Brain microvascular endothelial cell (primary cell): ENCODE measurements around the gene GARIN5B.

Experiments
- DNase-seq: peaks from one replicate; pipeline ENCODE4 v3.0.0-alpha.2; 2020
- H3K27ac ChIP-seq: fragments of 250-450 bp; sonication (Bioruptor Pico); 2 replicates; pipeline ENCODE4 v1.5.1; 2020; ENCODE audit warnings: mild to moderate bottlenecking, moderate library complexity
- H3K27me3 ChIP-seq: fragments of 250-450 bp; sonication (Bioruptor Pico); replicated peaks from 2 replicates; pipeline ENCODE4 v1.5.1; 2020; ENCODE audit warnings: mild to moderate bottlenecking
- H3K36me3 ChIP-seq: fragments of 250-450 bp; sonication (Bioruptor Pico); replicated peaks from 2 replicates; pipeline ENCODE4 v1.5.1; 2020; ENCODE audit warnings: mild to moderate bottlenecking
- H3K4me3 ChIP-seq: 2 replicates; pipeline ENCODE4 v1.5.1; 2011; ENCODE audit warnings: low read depth, mild to moderate bottlenecking, control low read depth, low read length, moderate library complexity
- CTCF ChIP-seq: IDR thresholded peaks from 2 replicates; pipeline ENCODE4 v1.5.1; 2011; ENCODE audit warnings: low read depth, mild to moderate bottlenecking, moderate library complexity, low read length, control low read depth, inconsistent platforms; ENCODE audit errors: missing control alignments
- in situ Hi-C: cut with HindIII; loops from 2 replicates; pipeline ENCODE4 v1.10.0; 2017; ENCODE audit warnings: low sequenced_read_pairs, low pct_ligation_motif_present

The GARIN5B gene

DNA sequence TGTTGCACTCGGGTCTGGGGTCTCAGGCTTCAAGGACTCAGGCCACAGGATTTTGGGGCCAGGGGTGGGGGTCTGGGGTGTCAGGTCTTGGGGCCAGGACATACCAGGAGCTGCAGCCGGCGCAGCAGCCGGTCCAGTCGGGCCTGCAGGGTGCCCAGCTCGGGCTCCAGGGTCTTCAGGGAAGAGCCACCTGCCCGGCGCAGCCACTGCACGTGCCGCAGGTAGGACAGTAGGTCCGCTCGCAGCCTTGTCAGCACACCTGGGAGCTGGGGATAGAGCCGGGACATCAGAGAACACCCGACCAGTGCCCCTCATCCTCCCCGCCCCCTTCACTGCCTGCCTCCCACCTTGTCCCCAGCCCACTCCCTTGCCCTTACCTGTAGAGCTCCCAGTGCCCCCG is 5.0 kb upstream of the GARIN5B start:
- Histone ChIP-seq H3K27ac (no peak overlapping the region), H3K27me3 (no peaks in the 10 kb centered on the region), H3K4me3 (peak overlapping the region; percentile 83), H3K36me3 (no peaks in the 10 kb centered on the region)
- in situ Hi-C loops = no loop called here
- TF ChIP-seq CTCF = no peak
- no peak for DNase-seq

DNA sequence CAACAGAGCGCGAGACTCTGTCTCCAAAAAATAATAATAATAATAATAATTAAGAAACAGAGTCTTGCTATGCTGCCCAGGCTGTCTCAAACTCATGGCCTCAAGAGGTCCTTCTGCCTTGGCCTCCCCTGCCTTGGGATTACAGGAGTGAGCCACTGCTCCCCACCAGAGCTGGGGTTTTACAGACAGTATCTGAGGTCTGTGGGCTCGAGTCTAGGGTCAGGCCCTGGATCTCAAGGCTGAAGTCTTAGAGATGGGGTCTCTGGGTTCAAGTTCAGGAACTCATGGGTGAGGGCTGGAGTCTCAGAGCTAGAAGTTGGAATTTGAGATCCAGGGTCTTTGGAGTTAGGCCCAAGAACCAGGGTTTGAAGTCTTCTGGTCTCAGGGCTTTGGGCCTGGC is 3.7 kb upstream of the GARIN5B start:
- no peak overlapping the region for H3K4me3 ChIP-seq
- no peaks in the 10 kb centered on the region for H3K27me3 ChIP-seq
- no peak overlapping the region for H3K27ac ChIP-seq
- no peaks in the 10 kb centered on the region for H3K36me3 ChIP-seq
- TF ChIP-seq CTCF = no peak
- DNase-seq = no peak
- in situ Hi-C loops = no loop called here

DNA sequence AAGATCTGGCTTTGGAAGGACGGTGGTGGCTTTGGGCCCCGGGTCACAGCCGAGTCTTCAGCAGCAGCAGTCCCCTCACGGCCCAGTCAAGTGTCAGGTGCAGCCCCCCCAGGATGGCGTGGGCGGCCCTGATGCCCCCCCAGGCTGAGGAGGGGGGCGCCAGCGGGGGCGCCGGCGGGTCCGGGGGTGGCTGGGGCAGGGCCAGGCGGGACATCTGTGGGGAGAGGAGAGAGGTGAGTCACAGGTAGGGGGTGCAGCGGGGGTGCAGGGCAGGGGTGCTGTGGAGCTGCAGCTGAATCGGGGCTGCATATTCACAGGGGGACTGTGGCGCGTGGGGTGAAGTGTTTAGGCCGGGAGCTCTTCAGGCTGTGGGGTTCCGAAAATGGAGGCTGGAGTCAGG is 2.9 kb upstream of the GARIN5B start:
- H3K36me3 ChIP-seq = no peaks in the 10 kb centered on the region
- in situ Hi-C loops = no loop called here
- H3K27ac ChIP-seq = no peak overlapping the region
- no peaks in the 10 kb centered on the region for H3K27me3 ChIP-seq
- TF ChIP-seq CTCF = no peak
- H3K4me3 ChIP-seq = no peak overlapping the region
- DNase-seq = no peak

DNA sequence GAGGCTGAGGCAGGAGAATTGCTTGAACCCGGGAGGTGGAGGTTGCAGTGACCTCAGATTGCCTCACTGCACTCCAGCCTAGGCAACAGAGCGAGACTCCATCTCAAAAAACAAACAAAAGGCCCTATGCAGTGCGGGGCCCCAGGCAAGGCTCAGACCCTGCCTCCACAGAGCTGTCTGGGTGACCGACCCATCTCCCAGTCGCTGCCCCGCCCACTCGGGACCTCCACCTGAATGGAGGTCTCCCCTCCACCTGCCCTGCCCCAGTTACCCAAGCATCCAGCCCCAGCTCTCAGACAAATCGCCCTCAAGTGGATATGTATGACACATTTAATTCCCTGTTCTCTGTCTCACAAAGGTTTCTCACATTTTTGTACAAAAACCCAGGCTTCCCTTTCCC is 2.2 kb upstream of the GARIN5B start:
- DNase-seq = no peak

GRCh38 chr19:55362174-55362989 is 678 bp downstream of the GARIN5B start:
- in situ Hi-C loops = no loop called here
- Histone ChIP-seq H3K27me3 (no peaks in the 10 kb centered on the region), H3K36me3 (no peaks in the 10 kb centered on the region), H3K4me3 (no peak overlapping the region), H3K27ac (no peak overlapping the region)
- DNase-seq = no peak
- no peak for TF ChIP-seq CTCF

More for the DNA sequence above, 2.2 kb upstream of the GARIN5B start:
- Histone ChIP-seq H3K36me3 (no peaks in the 10 kb centered on the region), H3K27ac (no peak overlapping the region), H3K27me3 (no peaks in the 10 kb centered on the region), H3K4me3 (no peak overlapping the region)
- in situ Hi-C loops = no loop called here
- no peak for TF ChIP-seq CTCF

DNA sequence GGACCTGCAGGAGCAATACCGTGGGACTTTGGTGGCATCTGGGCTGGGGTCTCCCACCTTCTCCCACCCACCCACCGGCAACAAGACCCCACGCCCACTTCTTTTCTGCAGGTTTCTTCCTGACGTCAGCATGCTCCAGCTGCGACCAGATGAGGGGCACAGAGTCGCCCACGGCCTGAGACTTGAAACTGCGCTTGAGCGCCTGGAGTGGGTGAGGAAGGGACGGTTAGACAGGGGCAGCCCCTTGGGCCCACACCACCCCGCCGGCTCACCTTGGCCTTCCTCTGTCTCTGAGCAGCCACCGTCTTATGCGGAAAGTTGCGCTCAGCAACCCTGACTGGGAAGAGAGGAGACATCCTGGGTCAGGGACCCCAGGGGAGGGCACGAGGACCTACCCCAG is 2.2 kb downstream of the GARIN5B start:
- in situ Hi-C loops = no loop called here
- H3K36me3 ChIP-seq = no peaks in the 10 kb centered on the region
- no peak for TF ChIP-seq CTCF
- H3K27me3 ChIP-seq = peaks cover 2% of the 10 kb centered on the region
- H3K4me3 ChIP-seq = no peak overlapping the region
- DNase-seq = no peak
- no peak overlapping the region for H3K27ac ChIP-seq
